GM18868 (cell line): ENCODE data around the gene IGFBP6.

ENCODE experiments used
- ATAC-seq: cut with Tn5 transposase; IDR thresholded peaks from one replicate; pipeline ENCODE4 v1.9.1; 2021; ENCODE audit warnings: mild to moderate bottlenecking, moderate library complexity; ENCODE audit not compliant: unreplicated experiment

IGFBP6 gene, protein sequence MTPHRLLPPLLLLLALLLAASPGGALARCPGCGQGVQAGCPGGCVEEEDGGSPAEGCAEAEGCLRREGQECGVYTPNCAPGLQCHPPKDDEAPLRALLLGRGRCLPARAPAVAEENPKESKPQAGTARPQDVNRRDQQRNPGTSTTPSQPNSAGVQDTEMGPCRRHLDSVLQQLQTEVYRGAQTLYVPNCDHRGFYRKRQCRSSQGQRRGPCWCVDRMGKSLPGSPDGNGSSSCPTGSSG

DNA sequence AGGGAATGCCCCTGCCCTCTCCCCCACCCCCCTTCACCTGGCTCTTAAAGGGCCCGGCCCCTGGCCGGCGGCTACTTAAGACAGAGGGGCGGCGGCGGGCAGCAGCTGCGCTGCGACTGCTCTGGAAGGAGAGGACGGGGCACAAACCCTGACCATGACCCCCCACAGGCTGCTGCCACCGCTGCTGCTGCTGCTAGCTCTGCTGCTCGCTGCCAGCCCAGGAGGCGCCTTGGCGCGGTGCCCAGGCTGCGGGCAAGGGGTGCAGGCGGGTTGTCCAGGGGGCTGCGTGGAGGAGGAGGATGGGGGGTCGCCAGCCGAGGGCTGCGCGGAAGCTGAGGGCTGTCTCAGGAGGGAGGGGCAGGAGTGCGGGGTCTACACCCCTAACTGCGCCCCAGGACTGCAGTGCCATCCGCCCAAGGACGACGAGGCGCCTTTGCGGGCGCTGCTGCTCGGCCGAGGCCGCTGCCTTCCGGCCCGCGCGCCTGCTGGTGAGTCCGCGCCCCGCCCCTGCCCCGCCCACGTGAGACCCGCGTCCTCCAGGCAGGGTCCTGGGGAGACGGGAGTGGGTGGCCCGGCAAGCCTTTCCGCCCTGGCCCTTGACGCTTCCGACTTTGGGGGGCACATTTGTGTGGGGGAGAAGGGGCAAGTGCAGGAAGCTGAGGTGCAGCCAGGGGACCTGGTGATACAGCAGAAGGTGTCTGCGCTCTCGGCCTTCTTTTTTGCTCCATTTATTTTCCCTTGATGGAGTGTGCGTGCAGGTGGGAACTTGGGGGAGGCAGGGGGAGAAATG lies at the start of gene IGFBP6:
TSS of gene IGFBP6 (plus strand) at position 104 of the 790 bp plus-strand sequence. CDS start at position 155, 51 bp downstream.
- no peak for ATAC-seq

DNA sequence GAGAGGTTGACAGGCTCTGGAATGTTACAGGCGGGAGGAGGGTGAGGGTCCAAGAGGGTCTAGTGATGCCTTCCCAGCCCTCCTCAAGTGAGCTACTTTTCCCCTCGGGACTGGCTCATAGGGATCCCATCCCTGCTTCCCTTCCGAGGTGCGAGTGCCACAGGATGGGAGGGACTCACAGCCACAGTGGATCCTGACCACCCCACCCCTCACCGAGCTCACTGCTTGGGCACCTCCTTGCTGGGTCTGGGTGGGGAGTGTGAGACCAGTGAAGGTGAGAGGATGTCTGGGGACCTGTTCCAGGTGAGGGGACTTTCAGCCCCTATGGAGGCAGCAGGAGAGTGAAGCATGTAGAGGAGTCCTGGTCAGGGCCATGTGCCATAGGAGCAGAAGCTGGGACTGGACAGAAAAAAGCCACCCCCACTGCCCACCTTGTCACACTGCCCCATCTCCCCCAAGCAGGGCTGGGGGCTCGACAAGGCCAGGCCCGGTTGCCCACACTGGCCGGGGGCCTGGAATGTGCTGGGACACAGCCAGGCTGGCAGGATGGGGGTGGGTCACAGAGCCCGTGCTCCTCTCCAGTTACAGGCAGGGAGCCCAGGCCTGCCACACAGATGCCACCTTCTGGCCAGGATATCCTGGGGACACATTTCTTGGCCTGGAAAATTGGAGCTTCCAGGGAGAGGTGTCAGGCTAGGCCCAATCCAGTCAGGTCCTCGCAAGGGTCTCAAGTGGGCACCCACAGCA lies 49.3 kb upstream of the IGFBP6 start:
- no peak for ATAC-seq

DNA sequence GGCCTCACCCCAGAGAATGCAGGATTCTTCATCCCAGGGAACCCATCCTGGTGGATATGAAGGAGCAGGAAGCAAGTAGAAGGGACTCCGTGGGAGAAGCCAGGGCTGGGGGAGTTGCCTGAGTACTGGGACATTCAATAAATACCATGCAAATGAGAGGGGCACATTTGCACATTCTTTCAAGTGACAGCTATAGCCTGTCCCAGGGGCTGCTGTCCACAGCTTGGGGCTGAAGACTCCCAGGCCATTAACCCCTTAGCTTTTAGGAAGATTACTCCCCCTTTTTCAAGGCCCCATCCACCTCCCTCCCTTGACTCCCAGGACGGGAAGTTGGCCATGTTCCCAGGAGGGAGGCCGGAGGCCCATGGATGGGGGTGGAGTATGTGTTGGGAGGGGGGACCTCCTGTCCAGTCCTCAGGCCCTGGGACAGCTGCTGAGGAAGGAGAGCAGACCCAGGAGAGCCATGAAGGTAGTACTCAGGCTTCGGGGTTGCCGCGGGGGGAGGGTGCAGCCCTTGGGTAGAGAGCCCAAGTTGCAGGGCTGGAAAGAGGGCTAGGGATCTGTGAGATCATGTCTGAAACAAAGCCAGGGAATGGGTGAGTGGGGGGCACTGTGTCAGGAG lies 48.6 kb upstream of the IGFBP6 start:
- ATAC-seq: no peak

DNA sequence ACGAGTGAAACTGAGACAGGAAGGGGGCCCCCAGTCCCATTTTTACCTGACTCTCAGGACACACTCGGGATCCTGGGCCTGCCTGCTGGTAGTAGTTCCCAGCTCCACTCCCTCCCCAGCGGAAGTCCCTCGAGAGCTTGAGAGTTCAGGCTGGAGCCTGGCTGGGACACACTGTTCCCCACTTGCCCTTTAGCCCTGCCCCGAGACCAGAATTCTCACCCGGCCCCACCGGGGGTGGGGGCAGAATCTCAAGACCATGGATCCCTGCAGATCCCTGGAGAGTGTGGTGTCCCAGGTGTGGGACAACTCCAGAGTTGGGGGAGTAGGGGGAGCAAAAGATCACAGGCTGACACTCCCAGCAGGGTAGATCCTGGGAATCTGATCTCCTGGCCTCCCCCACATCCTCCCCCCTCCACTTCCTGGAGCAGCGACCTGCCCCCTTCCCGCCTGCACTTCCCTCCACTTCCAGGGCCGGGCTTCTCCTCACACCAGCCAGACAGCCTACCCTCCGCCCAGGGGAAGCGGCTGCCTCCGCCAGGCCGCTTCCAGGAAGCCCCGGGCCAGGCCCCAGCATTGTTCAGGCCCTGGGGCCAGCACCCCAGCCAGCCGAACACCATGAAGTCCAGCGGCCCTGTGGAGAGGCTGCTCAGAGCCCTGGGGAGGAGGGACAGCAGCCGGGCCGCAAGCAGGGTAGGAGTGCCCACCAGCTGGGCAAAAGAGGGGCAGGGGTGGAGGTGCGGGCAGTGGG lies 47.7 kb upstream of the IGFBP6 start, which contains the start of gene TNS2:
TSS of gene TNS2 (plus strand) at position 495 of the 748 bp plus-strand sequence. CDS start at position 616, 121 bp downstream.
- ATAC-seq: no peak

DNA sequence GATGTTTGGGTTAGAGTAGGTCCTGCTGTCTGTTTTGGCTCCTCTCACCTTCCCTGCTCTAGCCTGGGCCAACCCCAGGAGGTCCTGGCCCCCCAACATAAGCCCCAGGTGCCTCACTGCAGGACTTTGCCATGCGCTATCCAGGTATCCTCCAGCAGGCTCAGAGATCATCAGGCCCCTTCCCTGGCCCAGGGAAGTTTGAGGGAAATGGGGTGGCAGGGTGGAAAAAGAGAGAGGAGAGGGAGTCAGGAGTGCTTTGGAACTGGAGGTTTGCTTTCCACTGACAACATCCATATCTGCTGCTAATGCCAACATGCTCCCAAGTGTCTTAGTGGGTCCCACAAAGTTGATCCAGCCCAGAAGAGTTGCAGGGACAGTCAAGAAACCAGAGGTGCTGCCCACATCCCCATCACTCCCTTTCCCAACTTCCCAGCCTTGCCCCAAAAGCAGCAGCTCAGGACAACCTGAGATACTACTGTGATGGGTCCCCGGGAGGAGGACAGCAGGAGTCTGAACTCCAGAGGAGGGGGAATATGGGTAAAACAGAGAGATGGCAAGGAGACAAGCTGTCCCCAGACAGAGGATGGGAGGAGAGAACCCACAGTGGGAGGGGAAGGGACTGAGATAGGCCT lies 46.9 kb upstream of the IGFBP6 start:
- no peak for ATAC-seq

DNA sequence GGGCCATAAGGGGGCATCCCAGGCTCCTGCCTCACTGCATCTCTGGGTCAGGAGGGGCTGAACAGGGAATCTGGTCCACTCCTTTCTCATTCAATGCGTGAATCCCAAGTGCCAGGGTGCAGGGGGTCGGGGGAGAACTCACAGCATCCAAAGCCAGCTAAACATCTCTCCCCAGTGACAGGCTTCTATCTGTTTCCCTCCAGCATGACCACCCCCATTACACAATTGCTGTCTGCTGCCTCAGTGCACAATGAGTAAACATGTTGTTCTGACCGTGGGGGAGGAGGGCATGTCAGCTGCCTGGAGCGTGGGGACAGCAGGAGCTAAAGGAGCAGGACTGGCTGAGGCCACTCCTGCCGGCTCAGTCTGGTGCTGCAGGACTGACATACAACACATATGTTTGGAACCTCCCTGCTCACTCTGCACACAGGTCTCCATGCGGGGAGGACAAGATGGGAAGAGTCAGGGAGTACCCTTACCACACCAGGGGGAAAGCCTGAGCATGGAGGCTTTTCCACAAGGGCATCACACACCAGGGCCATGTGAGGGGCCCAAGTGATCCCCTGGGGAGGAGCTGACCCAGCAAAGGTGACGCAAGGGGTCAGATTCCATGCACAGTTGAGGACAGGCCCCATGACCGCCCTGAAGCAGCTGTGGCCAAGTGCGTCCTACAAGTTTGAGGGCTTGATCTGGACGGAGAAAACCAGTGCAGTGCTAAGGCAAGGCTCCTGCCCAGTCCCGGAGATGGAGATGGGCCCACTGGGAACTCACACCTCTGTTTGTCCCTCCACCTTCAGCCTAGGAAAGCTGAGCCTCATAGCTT lies 46.2 kb upstream of the IGFBP6 start:
- no peak for ATAC-seq

DNA sequence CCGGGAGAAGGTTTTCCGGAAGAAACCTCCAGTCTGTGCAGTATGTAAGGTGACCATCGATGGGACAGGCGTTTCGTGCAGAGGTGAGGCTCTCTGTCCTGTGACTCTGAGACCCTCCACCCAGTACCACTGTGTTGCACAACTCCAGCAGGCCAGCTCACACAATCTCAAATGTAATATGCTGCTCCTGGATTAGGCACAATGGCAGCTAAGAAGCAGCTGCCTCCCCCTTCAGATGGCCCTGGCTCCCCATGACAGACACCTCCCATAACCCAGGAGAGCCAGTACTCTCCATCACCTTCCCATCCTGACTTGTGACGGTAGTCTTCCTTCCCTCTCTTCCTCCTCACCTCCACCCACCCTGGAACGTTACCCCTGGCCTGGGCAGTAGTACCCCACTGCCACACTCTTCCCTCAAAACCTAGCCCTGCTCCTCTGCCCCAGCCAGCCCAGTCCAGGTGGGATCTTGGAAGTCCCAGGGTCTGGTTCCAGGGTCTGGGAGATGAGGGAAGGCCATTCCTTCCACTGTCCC lies 45.5 kb upstream of the IGFBP6 start:
- ATAC-seq: no peak

DNA sequence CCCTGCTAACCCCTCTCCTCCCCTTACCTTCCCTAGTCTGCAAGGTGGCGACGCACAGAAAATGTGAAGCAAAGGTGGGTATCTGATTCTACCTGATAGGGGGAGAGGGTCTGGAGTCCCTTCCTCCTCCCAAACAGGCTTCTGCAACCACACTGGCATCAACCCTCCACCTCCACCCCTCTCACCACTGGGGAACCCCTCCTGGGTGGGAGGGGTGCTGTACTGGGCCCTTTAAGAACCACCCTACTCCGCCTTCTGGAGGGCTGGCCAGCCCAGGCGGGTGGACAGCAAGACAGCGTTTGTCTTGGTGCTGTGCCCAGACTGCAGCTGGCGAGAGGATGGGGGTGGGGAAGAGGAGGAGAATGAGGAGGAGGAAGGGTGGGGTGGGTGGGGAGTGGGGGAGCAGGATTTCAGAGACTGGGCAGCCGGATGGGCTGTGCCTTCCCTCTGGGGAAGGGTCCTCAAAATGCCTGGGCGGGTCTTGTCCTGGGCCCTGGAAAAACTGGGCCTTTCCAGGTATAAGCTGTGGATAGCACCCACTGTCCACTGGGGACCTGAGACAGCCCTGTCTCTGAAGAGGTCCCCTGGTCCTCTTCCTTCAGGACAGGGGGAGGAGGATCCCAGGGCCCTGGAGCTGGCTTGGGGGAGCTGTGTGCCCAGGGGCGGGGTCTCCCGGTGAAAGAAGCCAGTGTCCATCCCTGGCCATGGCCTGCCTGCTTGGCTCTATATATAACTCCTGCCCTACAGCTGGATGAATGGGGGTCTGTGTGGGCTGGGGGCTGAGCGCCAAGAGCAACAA lies 44.8 kb upstream of the IGFBP6 start:
- ATAC-seq: no peak

DNA sequence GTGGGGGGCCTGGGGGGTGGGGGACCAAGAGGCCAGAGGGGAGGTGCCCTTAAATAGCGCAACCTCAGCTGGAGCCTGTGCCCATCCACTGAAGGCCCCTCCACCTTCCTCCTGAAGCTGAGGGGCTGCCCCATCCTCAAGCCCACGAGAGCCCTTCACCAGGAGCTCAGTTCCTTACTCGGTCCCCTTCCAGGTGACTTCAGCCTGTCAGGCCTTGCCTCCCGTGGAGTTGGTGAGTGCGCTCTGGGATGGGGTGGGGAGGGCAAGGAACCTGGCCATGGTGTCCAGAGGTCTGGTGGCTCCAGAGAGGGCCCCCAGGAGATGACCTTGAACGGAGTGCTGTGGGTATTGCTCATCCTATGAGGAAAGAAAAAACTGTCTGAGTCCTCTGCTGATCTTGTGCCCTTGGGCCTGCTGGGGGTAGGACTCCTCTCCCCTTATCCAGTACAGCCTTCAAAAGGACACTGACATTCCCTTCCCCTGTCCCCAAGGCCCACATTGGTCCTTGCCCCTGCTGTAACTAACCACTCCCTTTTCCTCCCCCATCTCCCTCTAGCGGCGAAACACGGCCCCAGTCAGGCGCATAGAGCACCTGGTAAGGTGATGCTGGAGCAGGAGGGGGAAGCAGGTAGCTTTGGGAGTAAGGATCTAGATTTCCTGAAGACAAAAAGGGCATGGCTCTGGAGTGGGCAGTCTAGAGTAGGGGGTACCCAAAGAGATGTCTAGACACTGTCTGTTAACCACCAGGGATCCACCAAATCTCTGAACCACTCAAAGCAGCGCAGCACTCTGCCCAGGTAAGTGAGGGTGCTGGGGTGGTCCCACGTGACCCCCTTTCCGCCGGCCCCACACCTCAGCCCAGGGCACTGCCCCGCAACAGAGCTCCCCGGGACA lies 44.0 kb upstream of the IGFBP6 start:
- ATAC-seq: no peak

DNA sequence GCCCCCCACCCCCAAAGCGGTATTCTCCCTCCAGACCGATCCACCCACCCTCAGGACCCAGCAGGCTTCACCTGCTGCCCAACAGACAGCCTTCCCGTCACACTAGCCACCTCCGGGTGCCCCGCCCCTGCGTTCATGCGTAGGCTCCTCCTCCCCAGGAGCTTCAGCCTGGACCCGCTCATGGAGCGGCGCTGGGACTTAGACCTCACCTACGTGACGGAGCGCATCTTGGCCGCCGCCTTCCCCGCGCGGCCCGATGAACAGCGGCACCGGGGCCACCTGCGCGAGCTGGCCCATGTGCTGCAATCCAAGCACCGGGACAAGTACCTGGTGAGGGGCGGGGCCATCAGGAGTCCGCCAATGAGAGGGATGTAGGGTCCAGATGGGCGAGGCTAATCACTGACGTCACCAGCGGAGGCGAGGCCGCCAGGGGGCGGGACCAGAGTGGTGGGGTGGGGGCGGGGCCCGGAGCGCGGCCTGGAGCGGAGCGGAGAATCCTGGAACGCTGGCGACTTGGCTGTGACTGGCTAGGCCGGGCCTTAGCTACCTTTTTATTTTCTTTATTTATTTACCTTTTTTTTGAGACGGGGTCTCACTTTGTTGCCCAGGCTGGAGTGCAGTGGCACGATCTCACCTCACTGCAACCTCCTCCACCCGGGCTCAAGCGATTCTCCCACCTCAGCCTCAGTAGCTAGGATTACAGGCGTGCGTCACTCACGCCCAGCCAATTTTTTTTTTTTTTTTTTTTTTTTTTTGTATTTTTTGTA lies 43.2 kb upstream of the IGFBP6 start:
- peak; percentile 91 for ATAC-seq

DNA sequence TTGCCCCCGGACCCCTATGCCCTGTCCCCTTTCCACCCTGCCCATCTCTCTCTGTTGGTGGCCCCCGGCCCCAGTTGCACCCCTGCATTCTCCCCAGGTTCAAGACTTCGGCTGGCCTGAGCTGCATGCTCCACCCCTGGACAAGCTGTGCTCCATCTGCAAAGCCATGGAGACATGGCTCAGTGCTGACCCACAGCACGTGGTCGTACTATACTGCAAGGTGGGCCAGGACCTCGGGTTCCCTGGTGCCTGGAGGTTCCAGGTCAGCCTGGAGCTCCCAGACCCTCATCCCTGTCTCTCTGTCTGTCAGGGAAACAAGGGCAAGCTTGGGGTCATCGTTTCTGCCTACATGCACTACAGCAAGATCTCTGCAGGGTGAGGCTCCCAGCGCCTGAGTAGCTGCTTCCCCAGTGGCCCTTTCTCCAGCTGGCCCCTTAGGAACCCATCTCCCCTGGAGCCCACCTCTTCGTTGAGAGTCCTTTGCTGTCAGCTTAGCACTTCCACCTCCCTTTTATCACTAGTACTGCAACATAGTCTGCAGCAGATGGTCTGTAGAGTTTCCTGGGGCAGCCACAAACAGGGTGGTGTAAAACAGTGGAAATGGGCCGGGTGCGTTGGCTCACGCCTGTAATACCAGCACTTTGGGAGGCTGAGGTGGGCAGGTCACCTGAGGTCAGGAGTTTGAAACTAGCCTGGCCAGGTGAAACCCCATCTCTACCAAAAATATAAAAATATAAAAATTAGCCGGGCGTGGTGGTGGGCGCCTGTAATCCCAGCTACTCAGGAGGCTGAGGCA lies 41.8 kb upstream of the IGFBP6 start:
- no peak for ATAC-seq

DNA sequence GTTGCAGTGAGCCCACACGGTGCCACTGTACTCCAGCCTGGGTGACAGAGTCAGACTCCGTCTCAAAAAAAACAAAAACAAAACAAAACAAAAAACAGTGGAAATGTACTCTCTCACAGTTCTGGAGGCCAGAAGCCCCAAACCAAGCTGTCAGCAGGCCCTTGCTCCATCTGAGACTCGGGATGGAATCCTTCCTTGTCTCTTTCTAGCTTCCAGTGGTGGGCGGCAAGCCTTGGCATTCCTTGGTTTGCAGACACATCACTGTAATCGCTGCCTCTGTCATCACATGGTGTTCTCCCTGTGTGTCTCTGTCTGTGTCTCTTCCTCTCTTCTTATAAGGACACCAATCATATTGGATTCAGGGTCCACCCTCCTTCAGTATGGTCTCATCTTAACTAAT lies 41.2 kb upstream of the IGFBP6 start:
- no peak for ATAC-seq

DNA sequence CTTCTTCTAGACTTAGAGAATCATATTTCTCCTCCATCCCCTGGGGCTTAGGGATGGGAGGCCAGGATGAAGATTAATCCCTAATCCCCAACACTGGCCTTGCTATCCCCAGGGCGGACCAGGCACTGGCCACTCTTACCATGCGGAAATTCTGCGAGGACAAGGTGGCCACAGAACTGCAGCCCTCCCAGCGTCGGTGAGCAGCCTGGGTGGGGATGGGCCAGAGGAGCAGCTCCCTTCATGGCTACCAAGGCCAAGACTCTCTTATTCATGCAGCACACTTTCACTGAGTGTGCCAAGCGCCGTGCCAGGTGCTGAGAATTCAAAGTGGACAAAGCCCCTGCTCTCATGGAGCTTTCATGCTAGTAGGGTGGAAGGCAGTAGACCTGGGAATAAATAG lies 40.6 kb upstream of the IGFBP6 start:
- no peak for ATAC-seq

DNA sequence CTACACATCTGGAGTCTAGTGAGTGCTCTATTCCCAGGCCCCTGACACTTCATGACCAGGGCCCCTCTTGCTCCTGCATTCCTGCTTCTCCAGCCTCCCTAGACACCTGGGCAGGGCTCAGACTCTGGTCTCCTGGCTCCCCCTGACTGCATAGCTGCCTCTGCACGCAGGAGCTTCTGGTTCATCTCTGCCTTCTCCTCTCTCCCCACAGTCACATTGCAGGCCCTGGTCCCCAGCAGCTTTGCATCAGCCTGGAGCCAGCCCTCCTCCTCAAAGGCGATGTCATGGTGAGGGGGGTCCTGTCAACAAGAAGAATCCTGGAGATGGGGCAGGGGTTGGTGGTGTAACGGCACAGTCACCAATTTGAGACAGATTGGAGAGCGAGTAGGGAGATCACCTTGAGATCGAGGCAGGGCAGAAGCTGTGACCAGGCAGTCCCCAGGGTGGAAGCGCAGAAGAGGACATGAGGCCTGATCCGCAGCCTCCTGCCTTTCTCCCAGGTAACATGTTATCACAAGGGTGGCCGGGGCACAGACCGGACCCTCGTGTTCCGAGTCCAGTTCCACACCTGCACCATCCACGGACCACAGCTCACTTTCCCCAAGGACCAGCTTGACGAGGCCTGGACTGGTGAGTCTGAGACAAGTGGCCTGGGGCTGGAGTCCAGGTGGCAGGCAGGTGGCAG lies 39.5 kb upstream of the IGFBP6 start:
- no peak for ATAC-seq
